Colon (tissue), 2 donors: Measurements from ENCODE around the gene PBX4.

Experiments used
- FAIRE-seq: peaks from 2 replicates; lab custom pipeline; 2012; peaks lifted over from hg19 to GRCh38; lab: Jason Lieb, UNC
- donor health status: control.
- donor health status: control.

The PBX4 gene

DNA sequence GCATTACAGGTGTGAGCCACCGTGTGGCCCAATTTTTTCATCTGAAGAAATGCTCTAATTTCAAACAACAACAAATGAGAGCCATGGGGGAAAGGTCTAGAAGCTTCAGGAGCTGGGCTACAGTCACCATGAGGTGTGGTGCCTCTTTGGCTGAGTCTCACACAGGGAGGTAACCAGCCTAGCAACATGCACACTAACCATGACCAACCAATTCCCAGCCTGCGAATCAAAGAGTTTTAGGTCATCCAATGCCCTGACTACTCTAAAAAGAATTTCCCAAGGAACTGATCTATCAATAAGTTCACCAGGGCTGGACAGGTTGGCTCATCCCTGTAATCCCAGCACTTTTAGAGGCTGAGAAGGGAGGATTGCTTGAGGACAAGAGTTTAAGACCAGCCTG lies 29.9 kb downstream of the PBX4 start:
- no peak for FAIRE-seq

DNA sequence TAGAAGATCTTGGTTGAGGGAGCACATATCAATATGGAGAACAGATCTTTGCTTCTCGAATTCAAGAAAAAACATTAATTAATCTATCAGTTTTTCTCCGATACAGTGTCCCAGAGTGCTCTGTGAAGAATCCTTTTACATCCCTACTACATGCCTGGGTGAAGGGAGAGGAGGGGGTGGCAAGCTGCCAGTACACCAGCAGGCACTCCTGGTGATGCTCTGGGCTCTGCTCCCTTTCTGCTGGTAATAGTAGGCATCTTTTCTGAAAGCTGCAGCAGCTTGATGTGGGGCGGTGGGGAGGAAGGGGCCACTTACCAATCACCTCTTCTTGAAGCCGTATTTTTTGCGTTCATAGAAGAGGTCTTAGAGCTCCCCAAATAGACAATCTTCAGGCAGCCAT lies 30.7 kb downstream of the PBX4 start:
- no peak for FAIRE-seq

DNA sequence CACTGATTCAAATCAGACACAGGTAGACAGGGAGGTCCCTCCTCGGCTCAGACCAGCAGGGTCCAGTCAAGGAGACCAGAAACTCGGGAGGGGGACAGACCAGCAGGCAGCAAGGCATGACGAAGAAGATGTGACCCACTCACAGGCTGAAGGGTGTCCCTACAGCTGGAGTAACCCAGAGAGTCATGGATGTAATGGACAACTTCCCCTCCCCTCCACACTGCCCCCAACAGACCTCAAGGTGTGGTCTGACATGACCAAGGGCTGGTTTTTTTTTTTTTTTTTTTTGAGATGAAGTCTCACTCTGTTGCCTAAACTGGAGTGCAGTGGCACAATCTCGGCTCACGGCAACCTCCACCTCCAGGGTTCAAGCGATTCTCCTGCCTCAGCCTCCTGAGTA lies 34.1 kb downstream of the PBX4 start:
- no peak for FAIRE-seq

DNA sequence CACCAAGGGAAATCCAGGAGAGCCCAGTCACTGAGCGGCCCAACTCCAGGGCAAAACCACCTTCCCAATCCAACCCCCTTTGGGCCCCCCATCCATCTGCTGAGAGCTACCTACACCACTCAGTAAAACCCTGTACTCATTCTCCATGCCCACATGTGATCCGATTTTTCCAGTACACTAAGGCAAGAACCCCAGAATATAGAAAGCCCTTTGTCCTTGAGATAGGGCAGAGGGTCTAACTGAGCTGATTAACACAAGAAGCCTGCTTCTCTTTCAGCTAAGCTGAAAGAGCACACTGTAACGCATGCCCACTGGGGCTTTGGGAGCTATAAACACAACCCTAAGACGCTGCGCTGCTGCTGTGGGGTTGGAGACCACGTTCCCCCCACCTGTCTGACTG lies 36.0 kb downstream of the PBX4 start:
- no peak for FAIRE-seq

DNA sequence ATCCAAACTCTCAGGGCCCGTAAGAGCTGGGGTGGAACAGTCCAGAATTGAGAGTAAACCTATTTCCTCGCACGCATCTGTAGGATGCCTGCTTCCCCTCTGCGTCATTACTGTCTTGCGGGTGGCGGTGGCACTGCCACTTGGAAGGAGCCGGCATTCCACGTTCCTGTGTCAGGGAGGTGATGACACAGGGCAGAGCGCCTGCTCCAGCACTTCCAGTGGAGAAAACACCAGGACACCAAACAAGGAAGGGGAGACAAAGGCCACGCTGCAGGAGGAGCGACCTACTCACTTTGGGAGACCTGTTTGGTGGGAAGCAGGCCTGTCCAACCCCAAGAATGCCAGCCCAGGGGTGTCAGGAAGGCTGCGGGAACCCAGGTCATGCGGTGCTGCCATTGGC lies 37.1 kb downstream of the PBX4 start:
- FAIRE-seq: no peak

DNA sequence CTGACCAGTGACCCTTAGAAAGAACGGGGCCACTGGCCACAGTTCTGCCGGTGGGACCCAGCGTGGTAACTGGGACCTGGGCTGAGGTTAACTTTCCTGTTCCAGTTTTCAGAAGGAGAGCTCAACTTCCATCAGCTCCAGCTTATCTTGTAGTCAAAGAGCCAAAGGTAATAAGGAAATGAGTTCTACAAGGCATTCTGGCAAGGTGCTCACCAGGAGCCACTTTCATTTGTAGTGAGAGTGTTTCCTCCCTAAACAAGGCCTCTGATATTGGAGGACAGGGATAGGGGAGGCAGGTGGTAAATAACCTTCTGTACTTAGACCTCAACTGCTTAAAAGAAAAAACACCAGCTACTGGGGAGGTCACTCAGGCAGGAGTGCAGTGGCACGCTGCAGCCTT lies 38.1 kb downstream of the PBX4 start:
- FAIRE-seq: no peak

DNA sequence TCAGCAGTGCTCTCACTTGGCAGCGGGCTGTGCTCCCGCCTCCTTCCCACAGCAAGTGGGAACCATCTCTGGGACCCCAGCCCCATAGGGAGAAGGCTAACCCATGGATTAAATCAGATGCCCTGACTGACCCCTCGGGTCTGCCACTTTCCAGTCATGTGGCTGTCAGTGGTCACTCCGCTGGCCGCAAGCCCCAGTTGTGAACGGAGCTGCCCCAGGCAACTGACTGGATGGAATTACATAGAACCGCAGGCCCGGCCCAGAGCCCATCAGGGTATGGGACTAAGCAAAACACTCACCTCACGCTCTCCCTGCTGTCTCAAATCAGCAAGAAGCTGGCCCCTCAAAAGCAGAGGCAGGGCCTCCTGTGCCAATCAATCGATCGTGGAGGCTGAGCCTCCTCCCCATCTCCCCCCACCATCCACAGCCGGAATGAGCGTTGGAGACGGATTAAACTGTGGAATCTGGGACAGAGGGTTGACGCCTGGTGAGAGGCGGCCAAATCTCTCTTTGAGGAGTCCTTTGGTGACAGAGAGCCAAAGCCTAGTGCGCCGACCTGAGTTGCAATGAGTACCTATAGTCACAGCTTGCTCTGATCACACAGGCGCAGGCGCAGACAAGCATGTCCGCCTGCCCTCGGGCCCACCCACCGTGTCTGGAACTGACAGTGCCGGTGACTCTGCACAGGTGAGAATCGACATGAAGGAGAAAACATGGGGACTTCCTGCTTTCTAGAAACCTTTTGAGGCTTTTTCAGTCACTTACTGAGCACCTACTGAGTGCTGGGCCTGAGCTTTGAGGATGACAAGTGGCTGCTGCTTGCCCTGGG lies 38.7 kb downstream of the PBX4 start:
- no peak for FAIRE-seq

DNA sequence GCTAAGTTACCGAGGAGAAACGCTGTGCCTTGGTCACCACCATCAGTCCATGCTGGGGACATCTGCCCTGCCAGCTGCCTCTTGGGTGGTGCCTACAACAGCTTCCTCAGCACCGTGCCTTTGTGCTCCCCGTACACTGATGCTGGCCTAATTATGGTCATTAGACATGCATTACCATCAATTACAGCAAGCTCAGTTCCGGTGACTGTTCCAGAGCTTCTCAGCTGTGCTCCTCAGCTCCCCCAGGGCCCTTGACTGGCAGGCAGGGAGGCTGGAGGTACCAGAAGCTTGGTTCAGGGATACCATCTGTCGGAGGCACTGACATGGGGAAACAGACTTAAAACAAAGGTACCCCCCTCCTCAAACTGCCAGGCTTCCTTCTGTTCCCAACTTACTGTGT lies 40.2 kb downstream of the PBX4 start:
- FAIRE-seq: no peak

DNA sequence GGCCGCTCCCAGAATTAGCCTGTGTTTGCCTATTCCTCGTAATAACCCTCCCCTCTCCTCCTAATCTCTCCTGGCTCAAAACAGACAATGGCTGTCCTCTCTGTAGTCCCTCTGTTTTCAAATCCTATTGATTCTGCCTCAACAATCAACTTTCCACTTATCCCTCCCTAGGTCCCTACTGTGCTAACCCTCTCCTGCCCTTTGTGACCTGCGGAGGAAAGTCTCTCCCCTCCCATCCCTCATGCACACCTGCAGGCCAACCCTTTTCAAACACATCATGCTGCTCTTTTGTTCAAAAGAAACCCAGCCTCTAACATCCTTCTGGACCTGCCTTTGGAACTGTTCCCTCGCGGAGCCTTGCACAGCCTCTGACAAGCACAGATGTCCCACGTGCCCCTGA lies 43.1 kb downstream of the PBX4 start:
- FAIRE-seq: no peak

DNA sequence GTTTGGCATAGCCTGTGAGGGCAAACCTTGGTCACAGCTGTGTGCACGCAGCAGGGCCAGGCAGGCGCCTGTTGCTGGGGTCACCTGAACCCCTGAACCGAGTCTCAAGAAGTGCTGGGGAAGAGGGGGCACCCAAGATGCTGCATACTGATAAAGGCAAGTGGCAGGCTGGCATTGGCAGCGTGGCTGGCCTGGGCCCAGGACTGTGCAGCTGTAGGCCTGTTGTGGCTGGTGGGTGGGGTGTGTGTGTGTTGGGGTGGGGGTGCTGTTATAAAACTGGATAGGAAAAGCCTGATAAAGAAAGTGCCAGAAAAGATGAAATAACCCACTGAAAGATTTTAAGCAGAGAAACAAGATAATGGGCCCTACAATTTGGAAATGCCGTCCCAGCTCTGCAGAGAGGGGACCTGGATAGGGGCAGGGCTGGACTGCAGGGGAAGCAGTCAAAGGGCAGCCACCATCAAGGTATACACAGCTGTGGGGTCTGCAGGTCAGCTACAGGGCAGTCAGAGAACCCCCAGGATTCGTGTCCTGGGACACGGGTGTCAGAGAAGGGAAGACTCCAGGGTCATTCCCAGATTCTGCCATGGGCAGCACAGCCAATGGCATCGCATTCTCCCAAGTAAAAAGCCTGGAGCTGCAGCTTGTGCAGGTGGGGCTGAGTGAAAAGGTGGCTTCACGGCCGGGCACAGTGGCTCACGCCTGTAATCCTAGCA lies 47.3 kb downstream of the PBX4 start:
- FAIRE-seq: no peak

DNA sequence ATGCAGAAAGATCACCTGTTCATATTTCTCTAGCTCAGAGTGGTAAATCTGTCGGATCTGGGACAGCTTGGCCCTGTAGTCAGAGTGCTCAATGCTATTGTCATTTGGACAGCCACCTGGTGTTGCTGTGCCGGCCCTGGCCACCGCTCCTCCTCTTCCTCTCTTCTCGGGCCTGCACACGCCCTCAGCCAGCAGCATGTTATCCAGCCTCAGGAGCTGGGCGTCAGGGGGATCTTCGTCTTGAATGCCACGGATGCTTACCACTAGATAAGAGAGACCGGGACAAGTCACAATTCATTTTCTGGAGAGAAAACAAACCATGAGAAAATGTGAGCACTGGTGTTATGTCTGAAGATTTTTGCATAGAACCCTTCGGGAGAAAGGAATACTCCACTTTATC lies 47.9 kb downstream of the PBX4 start:
- FAIRE-seq: no peak

DNA sequence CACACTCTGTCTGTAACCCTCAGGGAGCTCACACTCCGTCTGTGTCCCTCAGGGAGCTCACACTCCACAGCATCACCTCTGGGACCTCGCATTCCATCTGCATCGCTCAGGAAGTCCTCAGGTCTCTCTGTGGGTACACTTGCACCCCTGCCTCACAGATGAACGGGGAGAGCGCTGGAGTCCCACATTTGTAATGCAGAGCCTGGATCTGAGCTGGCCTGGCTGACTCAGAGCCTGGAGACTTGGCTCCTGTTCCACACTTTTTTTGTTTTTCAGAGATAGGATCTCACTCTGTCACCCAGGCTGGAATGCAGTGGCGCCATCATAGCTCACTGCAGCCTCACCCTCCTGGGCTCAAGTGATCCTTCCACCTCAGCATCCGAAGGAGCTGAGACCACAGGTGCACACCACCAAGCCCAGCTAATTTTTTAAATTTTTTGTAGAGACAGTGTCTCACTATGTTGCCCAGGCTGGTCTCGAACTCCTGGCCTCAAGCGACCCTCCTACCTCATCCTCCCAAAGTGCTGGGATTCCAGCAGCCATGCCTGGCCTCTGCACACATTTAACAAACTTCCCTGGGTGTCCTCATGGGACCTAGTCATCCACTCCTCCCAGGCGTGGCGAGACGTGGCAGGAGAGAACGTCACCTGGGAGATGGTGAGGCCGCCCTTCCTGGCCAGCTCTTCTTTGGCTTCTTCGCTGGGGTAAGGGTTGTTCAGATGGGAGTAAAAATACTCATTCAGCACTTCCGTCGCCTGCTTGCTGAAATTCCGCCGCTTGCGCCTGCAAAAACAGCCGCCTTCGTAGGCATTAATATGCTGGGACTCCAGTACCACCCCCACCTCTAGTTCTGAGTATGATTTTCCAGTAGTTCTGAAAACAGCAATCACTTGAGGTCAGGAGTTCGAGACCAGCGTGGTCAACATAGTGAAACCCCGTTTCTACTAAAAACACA lies 49.4 kb downstream of the PBX4 start:
- FAIRE-seq: no peak

DNA sequence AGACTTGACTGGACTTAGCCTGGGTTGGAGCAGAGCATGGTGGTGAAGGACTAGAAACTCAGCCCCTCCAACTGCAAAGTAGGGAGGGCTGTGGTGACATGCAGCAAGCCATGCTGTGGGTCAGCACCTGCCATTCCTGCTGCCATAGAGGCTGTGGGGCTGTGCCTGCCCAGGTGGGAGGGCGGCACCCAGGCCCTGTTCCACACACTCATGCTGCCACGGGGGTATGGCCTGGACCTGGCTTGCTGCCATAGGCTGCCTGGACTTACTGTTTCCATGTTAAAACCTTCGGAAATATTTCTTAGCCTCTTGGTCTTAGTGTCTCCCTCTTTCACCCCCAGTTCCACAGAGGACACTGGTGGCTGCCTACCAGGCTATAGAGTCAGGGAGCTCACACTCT lies 51.1 kb downstream of the PBX4 start:
- FAIRE-seq: no peak

DNA sequence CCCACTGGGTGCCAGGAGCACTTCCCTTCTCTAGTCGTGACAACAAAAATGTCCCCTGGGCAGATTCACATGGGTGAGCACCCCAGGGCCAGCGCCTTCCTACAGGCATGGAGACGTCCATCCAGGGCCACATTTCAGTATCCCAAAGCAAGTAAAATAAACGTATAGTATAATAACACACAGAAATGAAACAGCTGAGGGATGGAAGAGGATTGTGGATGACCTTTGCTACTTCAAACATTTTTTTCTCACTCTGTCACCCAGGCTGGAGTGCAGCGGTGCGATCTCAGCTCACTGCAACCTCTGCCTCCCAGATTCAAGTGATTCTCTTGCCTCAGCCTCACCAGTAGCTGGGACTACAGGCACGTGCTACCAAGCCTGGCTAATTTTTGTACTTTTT lies 52.2 kb downstream of the PBX4 start:
- FAIRE-seq: no peak

DNA sequence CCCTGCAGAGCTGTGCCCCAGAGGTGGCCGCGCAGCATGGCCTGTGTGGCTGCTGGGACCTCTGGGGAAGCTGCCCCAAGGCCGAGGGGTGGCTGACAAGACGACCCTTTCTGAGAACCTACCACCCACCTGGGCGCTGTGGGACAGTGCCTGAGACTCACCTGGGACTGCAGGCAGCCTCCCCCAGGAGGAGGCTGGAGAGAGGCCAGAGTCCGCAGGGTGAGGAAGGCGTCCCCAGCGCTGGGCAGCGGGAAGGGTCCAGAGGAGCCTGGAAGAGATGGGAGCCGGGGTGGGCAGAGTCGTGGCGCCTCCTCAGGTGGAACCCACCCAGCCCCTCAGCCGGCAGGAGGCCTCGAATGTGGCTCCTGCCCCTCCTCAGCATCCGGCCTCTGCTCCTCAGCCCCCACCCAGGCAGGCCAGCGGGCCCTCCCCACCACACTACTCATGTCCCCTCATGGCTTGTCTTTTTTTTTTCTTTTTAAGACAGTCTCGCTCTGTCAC lies 55.1 kb downstream of the PBX4 start:
- no peak for FAIRE-seq

DNA sequence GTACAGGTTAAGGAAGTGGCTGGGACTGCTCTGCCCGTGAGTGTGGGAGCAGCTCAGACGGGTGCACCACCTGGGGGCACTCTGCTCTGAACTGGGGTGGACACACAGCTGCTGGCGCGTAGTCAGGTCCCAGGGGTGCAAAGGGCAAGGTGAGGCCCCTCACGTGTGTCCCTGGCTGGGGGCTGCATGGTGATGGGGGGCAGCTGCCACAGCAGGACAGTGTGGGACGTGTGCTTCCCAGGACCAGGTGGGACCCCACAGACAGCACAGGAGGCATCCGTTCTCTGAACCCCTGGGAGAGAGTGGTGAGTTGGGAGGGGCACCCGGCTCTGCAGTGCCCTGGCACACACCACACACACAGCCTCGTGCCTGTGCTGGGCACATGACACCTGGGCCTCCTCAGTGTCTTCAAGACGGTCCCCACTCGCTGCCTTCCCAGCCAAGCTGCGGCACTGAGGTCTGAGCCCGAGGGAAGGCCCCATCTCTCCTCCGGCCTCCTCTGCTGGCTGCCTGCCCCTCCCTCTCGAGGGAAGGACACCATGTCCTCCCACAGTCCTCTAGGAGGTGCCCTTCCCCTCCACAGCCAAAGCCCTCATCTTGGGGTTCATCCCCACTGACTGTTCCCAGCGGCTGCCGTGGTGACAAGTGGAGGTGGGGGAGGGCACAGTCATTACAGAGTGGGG lies 55.7 kb downstream of the PBX4 start:
- no peak for FAIRE-seq

DNA sequence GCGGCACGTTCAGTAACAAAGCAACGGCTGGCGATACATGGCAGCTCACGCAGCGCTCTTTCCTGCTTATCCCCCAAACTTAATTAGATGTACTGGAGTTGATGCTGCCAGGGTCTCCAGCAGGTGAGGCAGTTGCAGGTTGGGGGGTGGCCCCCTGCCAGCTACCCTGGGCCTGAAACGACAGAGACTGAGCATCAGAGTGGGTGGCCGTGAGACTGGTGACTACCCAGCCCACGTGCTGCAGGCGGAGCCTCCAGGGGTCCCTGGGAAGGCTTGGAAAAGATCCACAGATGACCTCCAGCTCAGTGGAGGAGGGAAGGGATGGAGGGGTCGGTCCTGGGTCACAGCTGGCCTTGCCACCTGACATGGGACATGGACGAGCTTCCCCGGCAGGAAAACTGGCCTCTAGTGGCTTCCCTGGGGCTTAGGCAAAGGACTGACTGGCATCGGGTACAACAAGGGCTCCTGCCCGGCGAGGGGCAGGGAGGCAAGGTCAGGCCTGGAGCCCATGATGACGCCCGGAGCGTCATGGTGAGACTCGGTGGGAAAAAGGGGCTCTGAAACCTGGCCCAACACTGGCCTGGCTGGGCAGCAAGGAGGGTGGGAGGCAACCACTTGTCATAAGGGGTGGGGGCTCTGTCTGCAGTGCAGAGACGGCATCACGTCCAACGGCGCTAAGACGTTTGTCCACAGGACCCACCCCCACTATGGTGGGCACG lies 56.4 kb downstream of the PBX4 start:
- no peak for FAIRE-seq

DNA sequence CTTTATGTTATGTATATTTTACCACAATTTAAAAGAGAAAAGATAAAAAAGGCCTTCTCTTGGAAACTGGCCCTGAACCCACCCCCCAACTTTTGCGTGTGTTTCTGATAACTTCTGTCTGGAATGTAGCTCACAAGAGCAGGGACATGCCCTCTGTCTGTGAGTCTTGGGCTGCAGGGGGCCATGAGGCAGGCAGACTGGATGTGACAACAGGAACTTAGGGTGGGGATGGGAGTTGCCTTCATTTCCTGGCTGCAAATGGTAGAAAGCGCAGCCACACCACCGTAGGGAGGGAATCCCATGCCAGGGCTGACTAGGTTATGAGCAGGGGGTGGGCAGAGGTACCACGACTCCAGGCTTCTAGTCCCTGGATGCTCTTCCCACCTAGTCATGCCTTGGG lies 58.6 kb downstream of the PBX4 start:
- FAIRE-seq: no peak

DNA sequence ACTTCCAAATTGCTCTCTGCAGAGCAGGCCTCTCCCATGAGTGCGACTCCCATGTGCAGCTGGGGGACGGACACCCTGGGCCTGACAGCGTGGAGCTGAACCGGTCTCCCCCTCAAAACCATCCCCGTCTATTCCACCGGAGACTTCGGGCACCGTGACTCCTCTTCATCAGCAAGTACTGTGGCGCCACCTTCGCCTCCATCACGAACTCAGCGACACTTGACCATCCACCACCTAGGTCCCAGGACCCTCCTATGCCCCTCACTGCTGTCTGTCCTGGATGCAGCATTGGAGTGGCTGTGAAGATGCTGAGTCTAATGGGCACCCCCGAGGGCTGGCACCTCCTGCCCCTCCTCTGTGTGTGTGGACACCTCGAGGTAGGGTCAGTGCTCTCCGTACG lies 59.9 kb downstream of the PBX4 start:
- no peak for FAIRE-seq

DNA sequence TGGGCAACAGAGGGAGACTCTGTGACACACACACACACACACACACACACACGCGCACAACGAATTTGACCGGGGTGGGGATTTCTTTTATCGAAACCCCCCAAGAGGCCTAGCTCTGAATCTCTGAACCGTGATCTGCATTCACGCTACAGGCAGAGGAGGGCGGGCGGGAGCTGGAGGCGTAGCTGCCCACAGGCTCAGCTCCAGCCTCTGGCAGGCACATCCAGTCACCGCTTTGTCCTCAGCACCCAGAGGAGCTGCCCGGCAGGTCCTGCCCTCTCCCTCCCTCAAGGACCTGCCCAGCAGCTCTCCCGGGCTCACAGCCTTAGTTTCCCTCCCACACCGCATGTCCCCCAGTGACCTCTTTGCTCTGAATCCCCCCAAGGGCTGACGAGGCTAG lies 60.4 kb downstream of the PBX4 start:
- no peak for FAIRE-seq
